GM19372 (cell line): ENCODE results near the gene CEP78.
"Not testable (repeated sequence)": the region's sequence is repeated elsewhere in the genome, so short reads cannot be mapped to it uniquely, and the experiment has no call there.

Experiments
- ATAC-seq: cut with Tn5 transposase; IDR thresholded peaks from one replicate; pipeline ENCODE4 v1.9.1; 2021; ENCODE audit warnings: mild to moderate bottlenecking, low read depth, moderate library complexity; ENCODE audit not compliant: unreplicated experiment

CEP78 gene

GRCh38 chr9:78235762-78236550 is at the start of gene CEP78:
CEP78 (plus strand) TSS chr9:78236075; CDS start chr9:78236351, 276 bp downstream.
- ATAC-seq: peak; percentile 96

GRCh38 chr9:78187763-78188484 is 48.0 kb upstream of the CEP78 start:
- no peak for ATAC-seq

- ATAC-seq: no peak
These were observed 47.3 kb upstream of the CEP78 start for GRCh38 chr9:78188594-78188993.

GRCh38 chr9:78189001-78189400 is 46.9 kb upstream of the CEP78 start:
- ATAC-seq: no peak

- no peak for ATAC-seq
These were observed 46.4 kb upstream of the CEP78 start for GRCh38 chr9:78189461-78189860.

GRCh38 chr9:78191931-78192330 is 43.9 kb upstream of the CEP78 start:
- no peak for ATAC-seq

GRCh38 chr9:78196258-78196657 is 39.6 kb upstream of the CEP78 start:
- ATAC-seq: no peak

GRCh38 chr9:78201158-78201777 is 34.6 kb upstream of the CEP78 start:
- peak; percentile 74 for ATAC-seq

- ATAC-seq: no peak
These were observed 28.6 kb upstream of the CEP78 start for GRCh38 chr9:78207319-78207718.

- no peak for ATAC-seq
These were observed 28.0 kb upstream of the CEP78 start for GRCh38 chr9:78207901-78208300.

- ATAC-seq: no peak
These were observed 26.7 kb upstream of the CEP78 start for GRCh38 chr9:78209127-78209526.

GRCh38 chr9:78210841-78211301 is 25.0 kb upstream of the CEP78 start:
- ATAC-seq: peak; percentile 80

GRCh38 chr9:78212868-78213267 is 23.0 kb upstream of the CEP78 start:
- no peak for ATAC-seq

GRCh38 chr9:78213712-78214111 is 22.2 kb upstream of the CEP78 start:
- no peak for ATAC-seq

- no peak for ATAC-seq
These were observed 21.4 kb upstream of the CEP78 start for GRCh38 chr9:78214492-78214891.

GRCh38 chr9:78215706-78216105 is 20.2 kb upstream of the CEP78 start:
- ATAC-seq: no peak

- ATAC-seq: no peak
These were observed 17.0 kb upstream of the CEP78 start for GRCh38 chr9:78218890-78219289.

- no peak for ATAC-seq
These were observed 14.4 kb upstream of the CEP78 start for GRCh38 chr9:78221425-78221824.

GRCh38 chr9:78221841-78222240 is 14.0 kb upstream of the CEP78 start:
- not testable (repeated sequence) for ATAC-seq

GRCh38 chr9:78230761-78231160 is 5.1 kb upstream of the CEP78 start:
- ATAC-seq: no peak

- not testable (repeated sequence) for ATAC-seq
These were observed 3.4 kb upstream of the CEP78 start for GRCh38 chr9:78232471-78232870.
